ENCODE results near the gene MACROD1.

GRCh38 chr11:63969461-63969860 is 196.5 kb downstream of the MACROD1 start:
- no peak for TF ChIP-seq GATA2 (IDR thresholded peaks at IDR 0.05; ENCODE audit: low read depth, low read length)
- TF ChIP-seq GATA3 (IDR thresholded peaks at IDR 0.05; ENCODE audit: low read depth, low read length): no peak
